ENCODE measurements around the gene PLPP1.

Gene PLPP1

GRCh38 chr5:55521881-55522280, 12.9 kb downstream of the PLPP1 start:
- TF ChIP-seq POLR2A (IDR thresholded peaks at IDR 0.05; ENCODE audit: extremely low read depth, insufficient read length) (no peak), MAX (IDR thresholded peaks at IDR 0.05; ENCODE audit: low read depth, low read length) (no peak), MYC (IDR thresholded peaks at IDR 0.05; ENCODE audit: low read depth, low read length) (no peak), CTCF (IDR thresholded peaks at IDR 0.05; ENCODE audit: low read depth, low read length) (no peak)
- no peak for DNase-seq (ENCODE audit: low read depth)

GRCh38 chr5:55520117-55520839, 14.5 kb downstream of the PLPP1 start:
- no peak overlapping the region for H3K4me3 ChIP-seq (ENCODE audit: low read depth, low read length)
- DNase-seq (ENCODE audit: low read depth): no peak
- no peak for TF ChIP-seq POLR2A (IDR thresholded peaks at IDR 0.05; ENCODE audit: extremely low read depth, insufficient read length)
- TF ChIP-seq MYC (IDR thresholded peaks at IDR 0.05; ENCODE audit: low read depth, low read length): no peak

More at GRCh38 chr5:55521881-55522280, 12.9 kb downstream of the PLPP1 start:
- H3K4me3 ChIP-seq (ENCODE audit: low read depth, low read length): no peak overlapping the region

GRCh38 chr5:55518831-55519390, 15.9 kb downstream of the PLPP1 start:
- H3K4me3 ChIP-seq (ENCODE audit: low read depth, low read length): no peak overlapping the region
- TF ChIP-seq POLR2A (IDR thresholded peaks at IDR 0.05; ENCODE audit: extremely low read depth, insufficient read length) (no peak), MAX (IDR thresholded peaks at IDR 0.05; ENCODE audit: low read depth, low read length) (no peak), MYC (IDR thresholded peaks at IDR 0.05; ENCODE audit: low read depth, low read length) (no peak), CTCF (IDR thresholded peaks at IDR 0.05; ENCODE audit: low read depth, low read length) (no peak)
- DNase-seq (ENCODE audit: low read depth): no peak

DNA sequence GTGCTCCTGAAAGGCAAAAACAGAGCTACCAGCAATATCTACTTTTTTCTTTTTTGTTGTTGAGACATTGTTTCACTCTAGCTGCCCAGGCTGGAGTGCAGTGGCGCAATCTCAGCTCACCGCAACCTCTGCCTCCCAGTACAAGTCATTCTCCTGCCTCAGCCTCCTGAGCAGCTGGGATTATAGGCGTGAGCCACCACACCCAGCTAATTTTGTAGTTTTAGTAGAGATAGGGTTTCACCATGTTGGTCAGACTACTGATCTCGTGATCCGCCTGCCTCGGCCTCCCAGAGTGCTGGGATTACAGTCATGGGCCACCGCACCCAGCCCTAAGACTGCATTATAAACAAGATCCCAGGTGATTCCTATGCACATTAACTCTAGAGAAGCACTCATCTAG, 17.0 kb downstream of the PLPP1 start:
- no peak overlapping the region for H3K4me3 ChIP-seq (ENCODE audit: low read depth, low read length)
- no peak for TF ChIP-seq MAX (IDR thresholded peaks at IDR 0.05; ENCODE audit: low read depth, low read length)
- no peak for TF ChIP-seq POLR2A (IDR thresholded peaks at IDR 0.05; ENCODE audit: extremely low read depth, insufficient read length)
- TF ChIP-seq MYC (IDR thresholded peaks at IDR 0.05; ENCODE audit: low read depth, low read length): no peak
- no peak for TF ChIP-seq CTCF (IDR thresholded peaks at IDR 0.05; ENCODE audit: low read depth, low read length)
- DNase-seq (ENCODE audit: low read depth): no peak

DNA sequence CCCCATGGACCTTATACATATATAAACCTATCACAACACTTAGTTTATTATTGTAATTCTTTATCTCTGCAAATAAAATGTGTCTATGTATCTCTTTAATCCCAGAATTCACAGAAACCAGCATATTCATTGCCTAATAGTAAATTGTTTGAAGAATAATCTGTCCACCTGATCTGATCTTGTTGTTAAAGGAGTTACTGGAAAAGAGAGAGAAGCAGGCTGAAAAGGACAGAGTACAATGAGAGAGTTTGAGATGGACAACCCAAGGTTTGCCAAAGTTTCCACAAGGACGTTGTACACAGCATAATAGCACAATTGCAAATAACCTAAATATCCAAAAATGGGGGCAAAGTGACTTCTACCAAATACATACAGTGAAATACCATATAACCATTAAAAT, 23.8 kb downstream of the PLPP1 start:
- H3K4me3 ChIP-seq (ENCODE audit: low read depth, low read length): no peak overlapping the region
- DNase-seq (ENCODE audit: low read depth): no peak
- TF ChIP-seq MAX (IDR thresholded peaks at IDR 0.05; ENCODE audit: low read depth, low read length): no peak
- TF ChIP-seq MYC (IDR thresholded peaks at IDR 0.05; ENCODE audit: low read depth, low read length): no peak
- no peak for TF ChIP-seq CTCF (IDR thresholded peaks at IDR 0.05; ENCODE audit: low read depth, low read length)
- TF ChIP-seq POLR2A (IDR thresholded peaks at IDR 0.05; ENCODE audit: extremely low read depth, insufficient read length): no peak

GRCh38 chr5:55510523-55510880, 24.3 kb downstream of the PLPP1 start:
- TF ChIP-seq MYC (IDR thresholded peaks at IDR 0.05; ENCODE audit: low read depth, low read length) (no peak), CTCF (IDR thresholded peaks at IDR 0.05; ENCODE audit: low read depth, low read length) (no peak), POLR2A (IDR thresholded peaks at IDR 0.05; ENCODE audit: extremely low read depth, insufficient read length) (no peak), MAX (IDR thresholded peaks at IDR 0.05; ENCODE audit: low read depth, low read length) (no peak)
- H3K4me3 ChIP-seq (ENCODE audit: low read depth, low read length): no peak overlapping the region
- no peak for DNase-seq (ENCODE audit: low read depth)

Data from NB4 (cell line).